Keratinocyte (primary cell): ENCODE results near the gene SPHK1. TPM values are rescaled to one million over a fixed set of nuclear protein-coding genes. Genes with fewer than 3 reads are reported as not detected.
"Not testable (repeated sequence)": the region's sequence is repeated elsewhere in the genome, so short reads cannot be mapped to it uniquely, and the experiment has no call there.

Source experiments
- DNase-seq: peaks from one replicate; pipeline ENCODE4 v3.0.0-alpha.2; 2011; ENCODE audit warnings: low read depth, missing footprints, low spot score
- FAIRE-seq: peaks from 2 replicates; lab custom pipeline; 2011; peaks lifted over from hg19 to GRCh38; lab: Jason Lieb, UNC
- H2AFZ ChIP-seq: 2 replicates; pipeline ENCODE4 v1.6.0; 2012; ENCODE audit warnings: low read length, control low read depth, inconsistent platforms; ENCODE audit not compliant: control insufficient read depth
- H3K27ac ChIP-seq: 2 replicates; pipeline ENCODE4 v1.5.1; 2011; ENCODE audit warnings: low read length; ENCODE audit not compliant: control insufficient read depth, insufficient read depth
- H3K27me3 ChIP-seq: 3 replicates; pipeline ENCODE4 v1.6.0; 2011; ENCODE audit warnings: low read length; ENCODE audit not compliant: control insufficient read depth, insufficient read depth; ENCODE audit errors: extremely low read depth
- H3K36me3 ChIP-seq, 2 experiments: 2 replicates in 1 of 2; 3 replicates in 1 of 2; pipeline ENCODE4 v1.5.1; 2011; ENCODE audit warnings: low read length in 2 of 2, mild to moderate bottlenecking in 1 of 2; ENCODE audit not compliant: control insufficient read depth in 2 of 2, insufficient read depth in 2 of 2; ENCODE audit errors: extremely low read depth in 1 of 2
- H3K4me1 ChIP-seq: 3 replicates; pipeline ENCODE4 v1.5.1; 2011; ENCODE audit warnings: low read length; ENCODE audit not compliant: control insufficient read depth, insufficient read depth; ENCODE audit errors: extremely low read depth
- H3K4me2 ChIP-seq: 3 replicates; pipeline ENCODE4 v1.6.0; 2011; ENCODE audit warnings: low read depth, low read length; ENCODE audit not compliant: control insufficient read depth, insufficient read depth; ENCODE audit errors: extremely low read depth
- H3K4me3 ChIP-seq, 3 experiments: fragments of 200-600 bp in 1 of 3; sonication (generic) in 1 of 3; 2 replicates in 2 of 3; 3 replicates in 1 of 3; pipeline ENCODE4 v1.5.1; 2011 to 2016; ENCODE audit warnings: low read length in 3 of 3, mild to moderate bottlenecking in 3 of 3, control low read depth in 2 of 3, inconsistent platforms in 1 of 3, low read depth in 1 of 3, mixed read lengths in 1 of 3, mixed run types in 1 of 3, moderate library complexity in 1 of 3; ENCODE audit not compliant: control insufficient read depth in 2 of 3, insufficient read depth in 2 of 3; ENCODE audit errors: extremely low read depth in 1 of 3
- H3K79me2 ChIP-seq: 2 replicates; pipeline ENCODE4 v1.6.0; 2012; ENCODE audit warnings: low read length; ENCODE audit not compliant: control insufficient read depth, insufficient read depth
- H3K9ac ChIP-seq: 3 replicates; pipeline ENCODE4 v1.6.0; 2011; ENCODE audit warnings: low read length; ENCODE audit not compliant: control insufficient read depth, insufficient read depth; ENCODE audit errors: extremely low read depth
- H3K9me1 ChIP-seq: 3 replicates; pipeline ENCODE4 v1.6.0; 2011; ENCODE audit warnings: low read length; ENCODE audit not compliant: control insufficient read depth, insufficient read depth; ENCODE audit errors: extremely low read depth
- H3K9me3 ChIP-seq: 2 replicates; pipeline ENCODE4 v1.5.1; 2012; ENCODE audit warnings: low read depth, low read length; ENCODE audit not compliant: control insufficient read depth
- H4K20me1 ChIP-seq: 3 replicates; pipeline ENCODE4 v1.6.0; 2011; ENCODE audit warnings: low read length; ENCODE audit not compliant: control insufficient read depth, insufficient read depth; ENCODE audit errors: extremely low read depth
- CTCF ChIP-seq, 3 experiments: IDR thresholded peaks in 1 of 3; conservative IDR thresholded peaks in 1 of 3; optimal IDR thresholded peaks in 1 of 3; 2 replicates in 2 of 3; 3 replicates in 1 of 3; pipeline versions ENCODE3 to v1.5.1; 2011; ENCODE audit warnings: low read length in 3 of 3, mild to moderate bottlenecking in 3 of 3, moderate library complexity in 2 of 3, control low read depth in 1 of 3, inconsistent platforms in 1 of 3; ENCODE audit not compliant: insufficient read depth in 2 of 3; ENCODE audit errors: extremely low read depth in 1 of 3
- EZH2 ChIP-seq: IDR thresholded peaks from one replicate; pipeline ENCODE4 v1.6.1; 2012; ENCODE audit warnings: inconsistent platforms, mild to moderate bottlenecking, low read length, moderate library complexity
- dilution Hi-C: fragments of 300-500 bp; cut with MboI; formaldehyde crosslinking; loops from one replicate; pipeline ENCODE4 v1.7.0; 2020; ENCODE audit warnings: low sequenced_read_pairs; ENCODE audit not compliant: extremely low pct_ligation_motif_present
- polyA plus RNA-seq, 5 experiments: library from polyadenylated mRNA; depleted of rRNA in 3 of 5; stranded (reverse) in 3 of 5; stranded (forward) in 1 of 5; unstranded in 1 of 5; fragments of >200 nt; gene quantifications; 1 replicate in 1 of 5; 2 replicates in 3 of 5; 3 replicates in 1 of 5; pipeline versions ENCODE4 v1.2.1 to v1.2.3, GENCODE V29; 2011 to 2012; ENCODE audit warnings: missing spikeins in 2 of 5, low read depth in 1 of 5, low replicate concordance in 1 of 5

SPHK1 gene
- polyA plus RNA-seq, 1 donor (not counting 4 experiments of a cell fraction or from before 2014, with no cell fraction given): 50.2 TPM

GRCh38 chr17:76345377-76345974 is 38.9 kb upstream of the SPHK1 start:
- H3K36me3 ChIP-seq: peaks cover 10 to 19% of the 10 kb centered on the region in 2 experiments
- H3K9ac ChIP-seq: no peak overlapping the region
- no peaks in the 10 kb centered on the region for H3K9me3 ChIP-seq
- FAIRE-seq (no peak), DNase-seq (no peak)
- H3K4me2 ChIP-seq: no peak overlapping the region
- dilution Hi-C loops: no loop called here
- no peak for TF ChIP-seq EZH2
- no peak for TF ChIP-seq CTCF (optimal IDR thresholded peaks at IDR 0.05 in 1 of 3, IDR thresholded peaks at IDR 0.05 in 1 of 3, conservative IDR thresholded peaks at IDR 0.05 in 1 of 3; ENCODE audit: extremely low read depth in 1 of 3, insufficient read depth in 2 of 3, low read length in 3 of 3)
- no peak overlapping the region for H2AFZ ChIP-seq
- no peak overlapping the region for H3K4me3 ChIP-seq
- no peak overlapping the region for H3K27ac ChIP-seq
- H3K9me1 ChIP-seq: no peaks in the 10 kb centered on the region
- H3K4me1 ChIP-seq: no peaks in the 10 kb centered on the region
- peaks cover 3% of the 10 kb centered on the region for H3K79me2 ChIP-seq
- no peaks in the 10 kb centered on the region for H4K20me1 ChIP-seq
- no peaks in the 10 kb centered on the region for H3K27me3 ChIP-seq

GRCh38 chr17:76346936-76347335 is 37.5 kb upstream of the SPHK1 start:
- H3K27ac ChIP-seq, H3K4me3 ChIP-seq, H3K27me3 ChIP-seq, FAIRE-seq, H2AFZ ChIP-seq, H3K9me3 ChIP-seq, dilution Hi-C loops, H3K4me1 ChIP-seq, H3K9ac ChIP-seq, H3K9me1 ChIP-seq, DNase-seq, H3K4me2 ChIP-seq, H4K20me1 ChIP-seq: not testable (repeated sequence)
- H3K79me2 ChIP-seq: peaks cover 13% of the 10 kb centered on the region
- H3K36me3 ChIP-seq: peaks cover 8 to 19% of the 10 kb centered on the region in 2 experiments

- Histone ChIP-seq H3K4me3 (no peak overlapping the region), H3K9ac (no peak overlapping the region), H3K27ac (no peak overlapping the region), H3K4me1 (peaks cover 16% of the 10 kb centered on the region), H3K4me2 (no peak overlapping the region), H3K9me3 (no peaks in the 10 kb centered on the region), H3K79me2 (peaks cover 23% of the 10 kb centered on the region), H3K36me3 (peaks cover 0 to 14% of the 10 kb centered on the region in 2 experiments), H3K27me3 (no peaks in the 10 kb centered on the region), H4K20me1 (no peaks in the 10 kb centered on the region), H3K9me1 (no peaks in the 10 kb centered on the region), H2AFZ (no peak overlapping the region)
- no peak for FAIRE-seq
- TF ChIP-seq CTCF (optimal IDR thresholded peaks at IDR 0.05 in 1 of 3, IDR thresholded peaks at IDR 0.05 in 1 of 3, conservative IDR thresholded peaks at IDR 0.05 in 1 of 3; ENCODE audit: extremely low read depth in 1 of 3, insufficient read depth in 2 of 3, low read length in 3 of 3) (no peak), EZH2 (no peak)
- no peak for DNase-seq
- dilution Hi-C loops: no loop called here
Observed at GRCh38 chr17:76350463-76350862, 33.9 kb upstream of the SPHK1 start.
